ENCODE results near the gene KEAP1.

The KEAP1 gene

GRCh38 chr19:10521461-10522171, 18.5 kb upstream of the KEAP1 start:
- no peak for DNase-seq

- no peak for DNase-seq
Observed at GRCh38 chr19:10520652-10521318, 17.6 kb upstream of the KEAP1 start.

GRCh38 chr19:10519421-10519820, 16.3 kb upstream of the KEAP1 start:
- no peak for DNase-seq

GRCh38 chr19:10518444-10519361, 15.5 kb upstream of the KEAP1 start:
- DNase-seq: no peak

GRCh38 chr19:10517760-10518443, 14.7 kb upstream of the KEAP1 start:
- peak; percentile 65 to 72 for DNase-seq

- DNase-seq: peak; percentile 65 to 72
Observed at GRCh38 chr19:10517361-10517759, 14.2 kb upstream of the KEAP1 start, which contains the start of gene S1PR5. S1PR5 (minus strand) TSS chr19:10517447; CDS start chr19:10515011, 2,436 bp downstream.

- peak; percentile 14 to 32 for DNase-seq
Observed at GRCh38 chr19:10516671-10517286, 13.6 kb upstream of the KEAP1 start.

- no peak for DNase-seq
Observed at GRCh38 chr19:10516064-10516385, 12.9 kb upstream of the KEAP1 start.

GRCh38 chr19:10514211-10515145, 11.3 kb upstream of the KEAP1 start:
- DNase-seq: no peak

- no peak for DNase-seq
Observed at GRCh38 chr19:10513223-10513622, 10.1 kb upstream of the KEAP1 start.

- no peak for DNase-seq
Observed at GRCh38 chr19:10510301-10510802, 7.2 kb upstream of the KEAP1 start.

GRCh38 chr19:10508707-10509106, 5.6 kb upstream of the KEAP1 start:
- DNase-seq: no peak

GRCh38 chr19:10508036-10508435, 4.9 kb upstream of the KEAP1 start:
- DNase-seq: no peak

- DNase-seq: peak; percentile 35 to 62
Observed at GRCh38 chr19:10505583-10506229, 2.5 kb upstream of the KEAP1 start.

GRCh38 chr19:10502524-10503001, 593 bp downstream of the KEAP1 start:
- DNase-seq: peak; percentile 56 to 88

GRCh38 chr19:10501971-10502523, 1.1 kb downstream of the KEAP1 start:
- DNase-seq: peak in 1 of 2 experiments; percentile 73

GRCh38 chr19:10500247-10500592, 2.9 kb downstream of the KEAP1 start:
- DNase-seq: no peak

- DNase-seq: no peak
Observed at GRCh38 chr19:10499550-10500246, 3.5 kb downstream of the KEAP1 start.

- no peak for DNase-seq
Observed at GRCh38 chr19:10497371-10497770, 5.8 kb downstream of the KEAP1 start.
